Lower lobe of right lung (tissue), 2 donors: ENCODE results near the gene HTRA2. TPM values are rescaled to one million over a fixed set of nuclear protein-coding genes. Genes with fewer than 3 reads are reported as not detected.

ENCODE experiments used
- ATAC-seq, 2 donors: fragments of 200-7000 bp; cut with Tn5 transposase; one replicate each; pipeline ENCODE4 v1.9.1; 2020 to 2022; ENCODE audit warnings: mild to moderate bottlenecking in 2 of 2, moderate library complexity in 2 of 2
- DNase-seq: peaks from one replicate; pipeline ENCODE4 v3.0.0-alpha.2; 2020
- H3K27ac ChIP-seq: fragments of 200-600 bp; one replicate; pipeline ENCODE4 v1.8.0; 2022
- H3K27me3 ChIP-seq: fragments of 200-600 bp; one replicate; pipeline ENCODE4 v1.8.0; 2022; ENCODE audit warnings: low read depth
- H3K36me3 ChIP-seq: fragments of 200-600 bp; one replicate; pipeline ENCODE4 v1.8.0; 2022; ENCODE audit warnings: mild to moderate bottlenecking
- H3K4me1 ChIP-seq: fragments of 200-600 bp; one replicate; pipeline ENCODE4 v1.8.0; 2022
- H3K4me3 ChIP-seq: fragments of 200-600 bp; one replicate; pipeline ENCODE4 v1.8.0; 2022; ENCODE audit warnings: mild to moderate bottlenecking
- H3K9me3 ChIP-seq: fragments of 200-600 bp; one replicate; pipeline ENCODE4 v1.8.0; 2022
- CTCF ChIP-seq: fragments of 200-600 bp; IDR thresholded peaks from one replicate; pipeline ENCODE4 v1.8.0; 2022; ENCODE audit warnings: antibody characterized with exemption, mild to moderate bottlenecking
- intact Hi-C: fragments of 100-400 bp; cut with DNase I; formaldehyde crosslinking; loops from one replicate; pipeline ENCODE4 v1.11.0; 2022
- total RNA-seq: library from RNA; stranded (reverse); fragmentation: NEBNext Ultra II Directional; extraction: Animal tissue kit (Norgen Biotek cat#: 25700); gene quantifications from one replicate; pipeline ENCODE4 v1.2.1, GENCODE V29; 2021
- donor health status: DM: no; HTN: yes; CAD: no; lungs with severe emphysema.

HTRA2 gene
- total RNA-seq, 1 donor from 2014 or later = 34.3 TPM

GRCh38 chr2:74576211-74576862, 46.6 kb downstream of the HTRA2 start:
- DNase-seq (no peak), ATAC-seq (no peak)
- intact Hi-C loops = no loop called here
- Histone ChIP-seq H3K9me3 (no peaks in the 10 kb centered on the region), H3K36me3 (no peaks in the 10 kb centered on the region), H3K4me1 (peaks cover 7% of the 10 kb centered on the region), H3K4me3 (no peak overlapping the region), H3K27ac (peak overlapping the region; percentile 74), H3K27me3 (no peaks in the 10 kb centered on the region)
- TF ChIP-seq CTCF = no peak

GRCh38 chr2:74576863-74577229, 47.1 kb downstream of the HTRA2 start:
- H3K27ac ChIP-seq = peak overlapping the region; percentile 74
- no peak overlapping the region for H3K4me3 ChIP-seq
- TF ChIP-seq CTCF = no peak
- no peaks in the 10 kb centered on the region for H3K9me3 ChIP-seq
- no peaks in the 10 kb centered on the region for H3K36me3 ChIP-seq
- ATAC-seq (peak; percentile 87), DNase-seq (no peak)
- H3K27me3 ChIP-seq = no peaks in the 10 kb centered on the region
- intact Hi-C loops = no loop called here
- peaks cover 7% of the 10 kb centered on the region for H3K4me1 ChIP-seq

GRCh38 chr2:74577448-74577847, 47.7 kb downstream of the HTRA2 start:
- TF ChIP-seq CTCF = no peak
- H3K27me3 ChIP-seq = no peaks in the 10 kb centered on the region
- H3K36me3 ChIP-seq = no peaks in the 10 kb centered on the region
- H3K27ac ChIP-seq = peak overlapping the region; percentile 74
- intact Hi-C loops = no loop called here
- DNase-seq = no peak
- peaks cover 7% of the 10 kb centered on the region for H3K4me1 ChIP-seq
- ATAC-seq = peak; percentile 77 to 84
- H3K9me3 ChIP-seq = no peaks in the 10 kb centered on the region
- H3K4me3 ChIP-seq = no peak overlapping the region

GRCh38 chr2:74578408-74578807, 48.7 kb downstream of the HTRA2 start:
- Histone ChIP-seq H3K4me1 (peaks cover 3% of the 10 kb centered on the region), H3K4me3 (no peak overlapping the region), H3K27me3 (no peaks in the 10 kb centered on the region), H3K36me3 (no peaks in the 10 kb centered on the region), H3K9me3 (no peaks in the 10 kb centered on the region), H3K27ac (no peak overlapping the region)
- no peak for TF ChIP-seq CTCF
- ATAC-seq (no peak), DNase-seq (no peak)
- intact Hi-C loops = no loop called here

GRCh38 chr2:74581463-74581862, 51.7 kb downstream of the HTRA2 start:
- no peak for DNase-seq
- intact Hi-C loops = no loop called here

More at GRCh38 chr2:74581463-74581862, 51.7 kb downstream of the HTRA2 start:
- Histone ChIP-seq H3K4me3 (no peak overlapping the region), H3K27me3 (no peaks in the 10 kb centered on the region), H3K9me3 (no peaks in the 10 kb centered on the region), H3K36me3 (no peaks in the 10 kb centered on the region), H3K4me1 (no peaks in the 10 kb centered on the region), H3K27ac (no peak overlapping the region)
- ATAC-seq = no peak
- no peak for TF ChIP-seq CTCF
